Keratinocyte (primary cell): Measurements from ENCODE around the gene DNAJC8.

Experiments used
- CTCF ChIP-seq, 3 experiments: IDR thresholded peaks in 1 of 3; conservative IDR thresholded peaks in 1 of 3; optimal IDR thresholded peaks in 1 of 3; 2 replicates in 2 of 3; 3 replicates in 1 of 3; pipeline versions ENCODE3 to v1.5.1; 2011; ENCODE audit warnings: low read length in 3 of 3, mild to moderate bottlenecking in 3 of 3, moderate library complexity in 2 of 3, control low read depth in 1 of 3, inconsistent platforms in 1 of 3; ENCODE audit not compliant: insufficient read depth in 2 of 3; ENCODE audit errors: extremely low read depth in 1 of 3
- EZH2 ChIP-seq: IDR thresholded peaks from one replicate; pipeline ENCODE4 v1.6.1; 2012; ENCODE audit warnings: inconsistent platforms, mild to moderate bottlenecking, low read length, moderate library complexity

- TF ChIP-seq CTCF (optimal IDR thresholded peaks at IDR 0.05 in 1 of 3, IDR thresholded peaks at IDR 0.05 in 1 of 3, conservative IDR thresholded peaks at IDR 0.05 in 1 of 3; ENCODE audit: extremely low read depth in 1 of 3, insufficient read depth in 2 of 3, low read length in 3 of 3), result no peak
- no peak for TF ChIP-seq EZH2
Observed at GRCh38 chr1:28249866-28250295, 17.1 kb upstream of the DNAJC8 start.
